GM12865 (cell line): Measurements from ENCODE around the gene XRCC2.

Experiments used
- DNase-seq: peaks from one replicate; pipeline ENCODE4 v3.0.0; 2010; ENCODE audit warnings: low read depth
- H3K4me3 ChIP-seq: 2 replicates; pipeline ENCODE4 v1.5.1; 2011; ENCODE audit warnings: mild to moderate bottlenecking, low read depth, low read length, control low read depth
- CTCF ChIP-seq: IDR thresholded peaks from 2 replicates; pipeline ENCODE4 v1.5.1; 2011; ENCODE audit warnings: low read length, control low read depth, low read depth, inconsistent platforms; ENCODE audit not compliant: insufficient read depth; ENCODE audit errors: missing control alignments

XRCC2 gene

GRCh38 chr7:152643979-152644559 lies 31.9 kb downstream of the XRCC2 start:
- H3K4me3 ChIP-seq = no peak overlapping the region
- no peak for DNase-seq
- no peak for TF ChIP-seq CTCF

GRCh38 chr7:152641384-152641783 lies 34.6 kb downstream of the XRCC2 start:
- TF ChIP-seq CTCF = no peak
- H3K4me3 ChIP-seq = no peak overlapping the region
- DNase-seq = no peak

- no peak for DNase-seq
- TF ChIP-seq CTCF = no peak
Measured at GRCh38 chr7:152640829-152641228, 35.1 kb downstream of the XRCC2 start.

GRCh38 chr7:152637920-152638580 lies 37.9 kb downstream of the XRCC2 start:
- no peak overlapping the region for H3K4me3 ChIP-seq
- no peak for DNase-seq
- TF ChIP-seq CTCF = no peak

More at GRCh38 chr7:152640829-152641228, 35.1 kb downstream of the XRCC2 start:
- no peak overlapping the region for H3K4me3 ChIP-seq

- no peak overlapping the region for H3K4me3 ChIP-seq
- no peak for DNase-seq
- no peak for TF ChIP-seq CTCF
Measured at GRCh38 chr7:152637161-152637560, 38.8 kb downstream of the XRCC2 start.

GRCh38 chr7:152636441-152636840 lies 39.5 kb downstream of the XRCC2 start:
- no peak for TF ChIP-seq CTCF
- H3K4me3 ChIP-seq = no peak overlapping the region

GRCh38 chr7:152633504-152633903 lies 42.4 kb downstream of the XRCC2 start:
- DNase-seq = no peak
- TF ChIP-seq CTCF = no peak
- H3K4me3 ChIP-seq = no peak overlapping the region

More at GRCh38 chr7:152636441-152636840, 39.5 kb downstream of the XRCC2 start:
- DNase-seq = no peak
